MM.1S (cell line): ENCODE measurements around the gene KCNJ12.
"Not testable (repeated sequence)": the region's sequence is repeated elsewhere in the genome, so short reads cannot be mapped to it uniquely, and the experiment has no call there.

Experiments
- CTCF ChIP-seq: fragments of 300-600 bp; sonication (generic); IDR thresholded peaks from 2 replicates; pipeline ENCODE4 v1.5.1; 2016; ENCODE audit warnings: antibody characterized with exemption, low read length, mixed read lengths
- EZH2 ChIP-seq: fragments of 300-600 bp; sonication (generic); optimal IDR thresholded peaks from 2 replicates; pipeline ENCODE3; 2017; ENCODE audit warnings: low read depth, mild to moderate bottlenecking, antibody characterized with exemption, low read length, mixed read lengths
- EZH2phosphoT487 ChIP-seq: fragments of 300-600 bp; sonication (generic); IDR thresholded peaks from 2 replicates; pipeline ENCODE4 v1.6.1; 2018; ENCODE audit warnings: antibody characterized with exemption, low read length

GRCh38 chr17:21402926-21403325, 26.8 kb downstream of the KCNJ12 start:
- TF ChIP-seq EZH2, CTCF, EZH2phosphoT487: not testable (repeated sequence)
